HL-60 (cell line): ENCODE results near the gene PTPN3.
A peak's percentile ranks its signal among the peaks of the same experiment; 100 is the strongest.

Experiments
- DNase-seq, 2 experiments: peaks; one replicate each; pipeline ENCODE4 v3.0.0-alpha.2; 2010 to 2020; ENCODE audit warnings: low read depth in 1 of 2, low spot score in 1 of 2
- H3K27ac ChIP-seq: fragments of 250-450 bp; sonication (Bioruptor Pico); replicated peaks from 2 replicates; pipeline ENCODE4 v1.5.1; 2020; ENCODE audit warnings: mild to moderate bottlenecking, moderate library complexity
- H3K27me3 ChIP-seq: fragments of 250-450 bp; sonication (Bioruptor Pico); 2 replicates; pipeline ENCODE4 v1.5.1; 2021; ENCODE audit warnings: mild to moderate bottlenecking, moderate library complexity; ENCODE audit not compliant: insufficient read depth, poor library complexity, severe bottlenecking
- H3K4me3 ChIP-seq: replicated peaks from 2 replicates; pipeline ENCODE4 v1.5.1; 2011; ENCODE audit warnings: mild to moderate bottlenecking, control low read depth, low read length; ENCODE audit not compliant: insufficient read depth
- GABPA ChIP-seq: IDR thresholded peaks from 2 replicates; pipeline ENCODE4 v1.6.1; 2012; ENCODE audit warnings: low read depth
- POLR2AphosphoS5 ChIP-seq: IDR thresholded peaks from 2 replicates; pipeline ENCODE4 v1.6.1; 2012; ENCODE audit warnings: low read depth
- SPI1 ChIP-seq: IDR thresholded peaks from 2 replicates; pipeline ENCODE4 v1.6.1; 2012; ENCODE audit warnings: low read depth, mild to moderate bottlenecking, borderline replicate concordance
- TF ChIP-seq, protein P1 (sequence below): IDR thresholded peaks from one replicate; pipeline ENCODE4 v1.5.1; 2011; ENCODE audit warnings: low read length, control low read depth, inconsistent platforms; ENCODE audit not compliant: insufficient read depth
- TF ChIP-seq, protein P2 (sequence below): IDR thresholded peaks from 2 replicates; pipeline ENCODE4 v1.6.1; 2012; ENCODE audit warnings: low read depth; ENCODE audit not compliant: insufficient replicate concordance

PTPN3 gene

DNA sequence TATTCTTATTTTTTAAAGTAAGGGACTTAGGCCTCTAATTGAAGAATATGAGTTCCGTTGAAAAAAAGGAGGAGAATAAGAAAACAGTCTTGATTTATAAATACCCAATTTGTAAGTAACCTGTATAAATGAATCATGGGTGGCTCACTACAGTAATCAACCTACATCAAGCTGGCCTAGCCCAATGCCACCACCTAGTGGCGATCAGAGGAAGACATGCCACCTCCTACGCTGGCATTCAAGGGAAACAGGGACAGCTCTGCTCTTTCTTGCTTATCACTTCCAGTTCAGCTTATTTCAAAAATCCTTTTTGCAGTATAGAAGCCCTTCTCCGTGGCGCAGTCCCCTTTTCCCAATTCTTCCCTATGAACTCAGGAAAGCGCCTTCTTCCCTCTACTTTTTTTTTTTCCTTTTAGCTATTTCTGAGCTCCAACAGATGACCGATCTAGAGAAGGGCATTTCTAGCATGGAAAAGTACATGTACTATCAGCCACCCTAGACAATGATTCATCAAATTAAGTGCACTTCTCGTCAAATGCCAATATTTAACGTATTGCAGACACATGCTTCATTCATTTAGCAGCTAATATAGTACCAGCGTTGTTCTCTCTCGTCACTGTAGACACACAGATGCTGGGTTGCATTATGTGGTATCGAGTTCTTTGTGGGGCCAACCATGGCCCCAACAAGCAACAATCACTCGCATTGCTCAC is 28.3 kb downstream of the PTPN3 start:
- peak; percentile 12 to 62 for DNase-seq
- H3K27ac ChIP-seq, result no peak overlapping the region
- H3K4me3 ChIP-seq, result no peak overlapping the region
- TF ChIP-seq SPI1, result no peak
- TF ChIP-seq, protein P1, sequence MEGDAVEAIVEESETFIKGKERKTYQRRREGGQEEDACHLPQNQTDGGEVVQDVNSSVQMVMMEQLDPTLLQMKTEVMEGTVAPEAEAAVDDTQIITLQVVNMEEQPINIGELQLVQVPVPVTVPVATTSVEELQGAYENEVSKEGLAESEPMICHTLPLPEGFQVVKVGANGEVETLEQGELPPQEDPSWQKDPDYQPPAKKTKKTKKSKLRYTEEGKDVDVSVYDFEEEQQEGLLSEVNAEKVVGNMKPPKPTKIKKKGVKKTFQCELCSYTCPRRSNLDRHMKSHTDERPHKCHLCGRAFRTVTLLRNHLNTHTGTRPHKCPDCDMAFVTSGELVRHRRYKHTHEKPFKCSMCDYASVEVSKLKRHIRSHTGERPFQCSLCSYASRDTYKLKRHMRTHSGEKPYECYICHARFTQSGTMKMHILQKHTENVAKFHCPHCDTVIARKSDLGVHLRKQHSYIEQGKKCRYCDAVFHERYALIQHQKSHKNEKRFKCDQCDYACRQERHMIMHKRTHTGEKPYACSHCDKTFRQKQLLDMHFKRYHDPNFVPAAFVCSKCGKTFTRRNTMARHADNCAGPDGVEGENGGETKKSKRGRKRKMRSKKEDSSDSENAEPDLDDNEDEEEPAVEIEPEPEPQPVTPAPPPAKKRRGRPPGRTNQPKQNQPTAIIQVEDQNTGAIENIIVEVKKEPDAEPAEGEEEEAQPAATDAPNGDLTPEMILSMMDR, result peak; percentile 95
- H3K27me3 ChIP-seq, result peaks cover 2% of the 10 kb centered on the region

DNA sequence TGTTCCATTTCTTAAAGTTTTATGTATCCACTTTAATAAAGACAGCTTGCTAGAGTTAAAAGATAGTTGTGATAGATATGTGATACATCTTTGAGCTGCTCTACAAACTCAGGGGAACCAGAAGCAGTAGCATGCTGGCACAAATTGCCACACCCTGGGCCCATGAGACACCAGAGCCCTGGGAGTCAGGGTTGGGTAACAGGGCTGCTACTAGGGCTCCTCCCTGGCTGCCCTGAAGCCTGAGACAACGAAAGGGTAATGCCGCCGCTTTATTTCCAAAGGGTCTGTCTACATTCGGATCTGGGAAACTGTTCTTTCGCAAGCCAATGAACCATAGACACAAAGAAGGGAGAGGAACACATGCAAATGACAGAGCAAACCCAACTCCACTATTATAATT is 29.2 kb downstream of the PTPN3 start:
- DNase-seq, result no peak
- Histone ChIP-seq H3K27ac (no peak overlapping the region), H3K4me3 (no peak overlapping the region), H3K27me3 (peaks cover 2% of the 10 kb centered on the region)
- TF ChIP-seq POLR2AphosphoS5, result no peak
- TF ChIP-seq SPI1, result no peak
- no peak for TF ChIP-seq GABPA

DNA sequence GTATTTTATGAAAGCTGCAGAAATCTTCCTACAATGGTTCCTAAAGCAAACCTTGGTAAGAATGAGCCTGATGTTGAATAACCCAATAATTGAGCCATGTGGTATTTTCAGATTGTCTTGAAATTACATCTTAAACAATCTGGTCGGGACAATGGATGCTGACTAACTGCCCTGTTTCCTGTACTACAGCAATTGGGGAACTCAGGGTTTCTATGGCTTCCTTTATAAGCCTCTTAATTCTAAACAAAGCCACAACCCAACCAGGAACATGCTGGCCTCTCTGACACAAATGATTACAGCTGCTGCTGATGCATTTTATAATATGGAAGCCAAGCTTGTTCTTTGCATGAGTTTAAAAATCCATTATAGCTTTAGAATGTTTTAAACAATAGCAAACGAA is 30.2 kb downstream of the PTPN3 start:
- TF ChIP-seq, protein P2, sequence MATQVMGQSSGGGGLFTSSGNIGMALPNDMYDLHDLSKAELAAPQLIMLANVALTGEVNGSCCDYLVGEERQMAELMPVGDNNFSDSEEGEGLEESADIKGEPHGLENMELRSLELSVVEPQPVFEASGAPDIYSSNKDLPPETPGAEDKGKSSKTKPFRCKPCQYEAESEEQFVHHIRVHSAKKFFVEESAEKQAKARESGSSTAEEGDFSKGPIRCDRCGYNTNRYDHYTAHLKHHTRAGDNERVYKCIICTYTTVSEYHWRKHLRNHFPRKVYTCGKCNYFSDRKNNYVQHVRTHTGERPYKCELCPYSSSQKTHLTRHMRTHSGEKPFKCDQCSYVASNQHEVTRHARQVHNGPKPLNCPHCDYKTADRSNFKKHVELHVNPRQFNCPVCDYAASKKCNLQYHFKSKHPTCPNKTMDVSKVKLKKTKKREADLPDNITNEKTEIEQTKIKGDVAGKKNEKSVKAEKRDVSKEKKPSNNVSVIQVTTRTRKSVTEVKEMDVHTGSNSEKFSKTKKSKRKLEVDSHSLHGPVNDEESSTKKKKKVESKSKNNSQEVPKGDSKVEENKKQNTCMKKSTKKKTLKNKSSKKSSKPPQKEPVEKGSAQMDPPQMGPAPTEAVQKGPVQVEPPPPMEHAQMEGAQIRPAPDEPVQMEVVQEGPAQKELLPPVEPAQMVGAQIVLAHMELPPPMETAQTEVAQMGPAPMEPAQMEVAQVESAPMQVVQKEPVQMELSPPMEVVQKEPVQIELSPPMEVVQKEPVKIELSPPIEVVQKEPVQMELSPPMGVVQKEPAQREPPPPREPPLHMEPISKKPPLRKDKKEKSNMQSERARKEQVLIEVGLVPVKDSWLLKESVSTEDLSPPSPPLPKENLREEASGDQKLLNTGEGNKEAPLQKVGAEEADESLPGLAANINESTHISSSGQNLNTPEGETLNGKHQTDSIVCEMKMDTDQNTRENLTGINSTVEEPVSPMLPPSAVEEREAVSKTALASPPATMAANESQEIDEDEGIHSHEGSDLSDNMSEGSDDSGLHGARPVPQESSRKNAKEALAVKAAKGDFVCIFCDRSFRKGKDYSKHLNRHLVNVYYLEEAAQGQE, result no peak
- TF ChIP-seq SPI1 (peak; percentile 76), POLR2AphosphoS5 (peak; percentile 68; the same call in 1 of the 2 replicates), GABPA (no peak)
- TF ChIP-seq, protein P1, result no peak
- Histone ChIP-seq H3K27ac (no peak overlapping the region), H3K4me3 (no peak overlapping the region), H3K27me3 (no peaks in the 10 kb centered on the region)
- DNase-seq, result peak in 1 of 2 experiments; percentile 35

DNA sequence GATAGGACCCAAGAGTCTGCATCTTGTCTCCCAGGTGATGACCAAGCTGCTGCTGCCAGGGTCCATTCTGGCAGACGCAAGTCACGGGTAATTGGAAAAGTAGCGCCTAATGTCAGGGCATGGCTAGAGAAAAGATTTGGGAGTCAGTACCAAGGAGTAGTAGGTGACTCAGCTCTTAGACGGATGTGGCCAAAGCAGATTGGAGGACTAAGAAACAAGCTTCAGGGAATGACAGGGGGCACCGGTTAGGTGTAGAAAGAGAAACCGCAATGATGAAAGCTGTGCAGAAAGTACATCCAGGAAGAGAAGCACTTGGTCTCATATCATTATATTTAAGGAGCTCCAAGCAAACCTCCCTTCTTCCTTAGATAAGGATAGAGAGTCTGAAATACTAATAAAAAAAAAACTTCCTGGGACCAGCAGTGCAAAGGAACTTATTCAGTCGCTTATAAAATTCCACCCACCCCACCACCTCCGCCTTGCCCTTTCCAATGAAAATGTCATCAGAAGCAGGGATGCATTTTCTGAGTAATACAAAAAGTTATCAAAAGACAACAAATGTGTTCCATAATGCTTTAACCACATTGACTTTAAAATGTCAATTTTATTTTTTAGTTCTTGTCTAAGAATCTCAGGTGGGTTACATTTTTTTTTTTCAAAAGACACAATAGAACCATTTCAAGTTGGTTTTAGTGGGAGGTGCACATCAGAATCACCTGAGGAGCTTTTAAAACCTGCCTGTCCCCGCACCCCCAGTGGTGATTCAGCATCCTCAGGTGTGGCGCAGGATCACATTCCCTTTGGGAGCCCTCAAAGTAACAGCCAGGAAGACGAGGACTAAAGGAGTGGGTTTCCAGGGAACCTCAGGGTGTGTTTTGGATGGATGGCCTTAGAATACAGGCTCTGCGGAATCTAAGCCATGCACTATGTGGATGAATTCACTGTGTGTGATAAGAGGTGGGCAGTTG is 31.2 kb downstream of the PTPN3 start:
- no peak for TF ChIP-seq GABPA
- TF ChIP-seq, protein P1, result no peak
- TF ChIP-seq POLR2AphosphoS5, result no peak
- TF ChIP-seq, protein P2, result no peak
- no peak for TF ChIP-seq SPI1
- no peak for DNase-seq
- no peak overlapping the region for H3K27ac ChIP-seq
- H3K4me3 ChIP-seq, result no peak overlapping the region
- H3K27me3 ChIP-seq, result peaks cover 4% of the 10 kb centered on the region
